ENCODE data around the gene TMEM147. TPM values are rescaled to one million over a fixed set of nuclear protein-coding genes. Genes with fewer than 3 reads are reported as not detected.

TMEM147 gene
- total RNA-seq, 1 donor from 2014 or later, result 75.2 TPM

Other genes starting within 250 kb of the TMEM147 start
- gene CD22, start 216.4 kb upstream of the TMEM147 start, total RNA-seq, result 0.22 TPM in 1 of 2 replicates, not detected in the other
- gene FFAR1, start 197.7 kb upstream of the TMEM147 start, total RNA-seq, result not detected in 2 replicates
- gene FFAR3, start 187.2 kb upstream of the TMEM147 start, total RNA-seq, result under 0.01 TPM in 1 of 2 replicates, not detected in the other
- not detected in 2 replicates for gene GPR42, start 174.6 kb upstream of the TMEM147 start, total RNA-seq
- gene FFAR2, start 97.4 kb upstream of the TMEM147 start, total RNA-seq, result not detected in 2 replicates
- gene KRTDAP, start 55.2 kb upstream of the TMEM147 start, total RNA-seq, result not detected in 2 replicates
- gene DMKN, start 32.0 kb upstream of the TMEM147 start, total RNA-seq, result not detected in 2 replicates
- not detected in 2 replicates for gene SBSN, start 17.3 kb upstream of the TMEM147 start, total RNA-seq
- not detected in 2 replicates for gene GAPDHS, start 12.2 kb upstream of the TMEM147 start, total RNA-seq
- not detected in 2 replicates for gene ATP4A, start 18.0 kb downstream of the TMEM147 start, total RNA-seq
- gene PMIS2, start 40.5 kb downstream of the TMEM147 start, total RNA-seq, result not detected in 2 replicates
- gene HAUS5, start 67.1 kb downstream of the TMEM147 start, total RNA-seq, result 3.4 and 3.9 TPM in 2 replicates
- 22.2 and 25.6 TPM in 2 replicates for gene RBM42, start 83.4 kb downstream of the TMEM147 start, total RNA-seq
- gene ETV2, start 96.1 kb downstream of the TMEM147 start, total RNA-seq, result 0.20 and 0.44 TPM in 2 replicates
- gene COX6B1, start 102.7 kb downstream of the TMEM147 start, total RNA-seq, result 287 and 398 TPM in 2 replicates
- not detected in 2 replicates for gene UPK1A, start 120.9 kb downstream of the TMEM147 start, total RNA-seq
- not detected in 2 replicates for gene ZBTB32, start 158.9 kb downstream of the TMEM147 start, total RNA-seq
- gene KMT2B, start 172.4 kb downstream of the TMEM147 start, total RNA-seq, result 3.1 and 4.0 TPM in 2 replicates
- gene IGFLR1, start 196.8 kb downstream of the TMEM147 start, total RNA-seq, result 0.20 and 1.1 TPM in 2 replicates
- gene U2AF1L4, start 199.8 kb downstream of the TMEM147 start, total RNA-seq, result 1.1 and 4.0 TPM in 2 replicates
- gene PSENEN, start 200.0 kb downstream of the TMEM147 start, total RNA-seq, result 16.5 and 16.6 TPM in 2 replicates
- 2.4 and 5.0 TPM in 2 replicates for gene LIN37, start 202.9 kb downstream of the TMEM147 start, total RNA-seq
- gene HSPB6, start 211.4 kb downstream of the TMEM147 start, total RNA-seq, result 0.20 and 0.22 TPM in 2 replicates
- gene PROSER3, start 212.6 kb downstream of the TMEM147 start, total RNA-seq, result 1.3 and 1.4 TPM in 2 replicates
- gene ARHGAP33, start 229.9 kb downstream of the TMEM147 start, total RNA-seq, result 0.44 and 1.2 TPM in 2 replicates

Data from lung microvascular endothelial cell (primary cell).